ENCODE results near the gene ARHGAP8.

Gene ARHGAP8

DNA sequence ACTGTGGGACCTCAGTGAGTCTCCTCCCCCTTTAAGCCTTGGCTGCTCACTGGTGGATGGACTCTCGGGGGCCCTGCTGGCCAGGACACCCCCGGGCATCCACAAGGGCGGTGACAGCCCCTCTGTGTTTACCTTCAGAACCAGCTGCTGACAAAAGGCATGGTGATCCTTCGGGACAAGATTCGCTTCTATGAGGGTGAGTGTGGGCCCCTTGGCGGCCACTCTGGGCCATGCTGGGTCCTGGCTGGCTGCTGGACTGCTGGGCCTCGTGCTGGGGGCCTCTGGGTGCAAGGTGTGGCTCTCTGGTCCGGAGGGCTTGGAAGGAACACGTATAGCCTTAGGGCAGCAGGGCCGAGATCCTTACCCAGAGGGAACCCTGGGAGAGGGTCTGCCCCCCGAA, 25.9 kb upstream of the ARHGAP8 start:
- DNase-seq (ENCODE audit: low spot score) = no peak

DNA sequence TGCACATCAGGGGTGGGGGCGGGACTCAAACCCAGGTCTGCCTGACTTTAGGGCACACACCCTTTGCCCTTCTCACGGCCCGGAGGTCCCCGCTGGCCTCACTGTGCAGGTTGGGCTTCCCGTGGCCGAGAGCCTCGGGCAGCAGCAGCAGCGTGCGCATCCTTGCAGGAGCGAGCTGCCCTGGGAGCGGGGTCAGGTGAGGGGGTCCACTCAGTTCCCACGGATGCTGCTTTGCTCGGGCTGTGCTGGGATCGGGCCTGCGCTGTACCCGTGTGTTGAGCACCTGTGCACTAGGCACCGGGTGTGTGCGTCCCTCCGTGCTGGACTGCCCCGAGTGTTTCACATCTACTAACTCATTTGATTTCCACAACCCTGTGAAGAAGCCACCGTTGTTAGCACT, 25.2 kb upstream of the ARHGAP8 start:
- DNase-seq (ENCODE audit: low spot score) = no peak

DNA sequence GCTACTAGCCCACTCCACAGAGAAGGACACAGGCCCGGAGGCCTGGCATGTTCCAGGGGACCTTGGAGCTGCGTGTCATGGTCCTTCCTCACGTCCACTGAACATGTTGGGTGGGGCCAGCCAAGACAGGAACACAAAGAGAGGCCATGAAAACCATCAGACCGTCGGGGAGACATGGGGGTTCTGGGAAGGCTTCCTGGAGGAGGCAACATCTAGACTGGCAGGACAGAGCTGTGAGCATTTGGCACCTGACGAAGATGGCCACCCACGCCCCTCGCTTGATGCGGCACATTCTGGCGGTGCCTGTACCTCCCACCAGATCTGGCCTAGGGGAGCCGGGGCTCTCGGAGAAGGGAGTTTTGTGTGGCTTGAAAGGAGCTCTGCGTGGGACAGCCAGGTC, 24.7 kb upstream of the ARHGAP8 start:
- no peak for DNase-seq (ENCODE audit: low spot score)

DNA sequence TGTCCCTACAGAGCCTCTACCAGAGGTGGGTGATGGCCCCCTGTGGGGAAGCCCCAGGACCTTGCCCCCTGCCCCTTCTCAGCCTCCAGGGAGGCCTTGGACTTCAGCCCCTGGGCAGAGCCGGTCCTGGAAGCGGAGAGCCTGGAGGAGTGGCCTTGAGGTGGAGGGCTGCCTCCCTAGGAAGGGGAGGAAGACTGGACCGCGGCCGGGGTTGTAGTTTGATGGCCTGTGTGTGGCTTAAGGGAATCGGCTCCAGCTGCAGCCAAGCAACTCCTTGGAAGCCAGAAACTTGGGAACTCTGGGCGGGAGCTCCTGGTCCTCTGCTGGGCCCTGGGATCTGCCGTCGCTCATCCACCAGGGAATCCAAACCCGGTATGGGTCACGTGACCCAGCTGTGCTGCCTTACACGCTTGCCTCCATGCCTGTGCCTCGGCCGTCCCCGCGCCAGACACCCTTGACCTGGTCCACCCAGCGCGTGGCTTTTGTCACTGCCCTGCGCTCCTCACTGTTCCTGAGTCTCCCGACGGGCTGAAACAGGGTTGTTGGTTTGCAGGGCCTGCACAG, 23.5 kb upstream of the ARHGAP8 start:
- DNase-seq (ENCODE audit: low spot score) = no peak

DNA sequence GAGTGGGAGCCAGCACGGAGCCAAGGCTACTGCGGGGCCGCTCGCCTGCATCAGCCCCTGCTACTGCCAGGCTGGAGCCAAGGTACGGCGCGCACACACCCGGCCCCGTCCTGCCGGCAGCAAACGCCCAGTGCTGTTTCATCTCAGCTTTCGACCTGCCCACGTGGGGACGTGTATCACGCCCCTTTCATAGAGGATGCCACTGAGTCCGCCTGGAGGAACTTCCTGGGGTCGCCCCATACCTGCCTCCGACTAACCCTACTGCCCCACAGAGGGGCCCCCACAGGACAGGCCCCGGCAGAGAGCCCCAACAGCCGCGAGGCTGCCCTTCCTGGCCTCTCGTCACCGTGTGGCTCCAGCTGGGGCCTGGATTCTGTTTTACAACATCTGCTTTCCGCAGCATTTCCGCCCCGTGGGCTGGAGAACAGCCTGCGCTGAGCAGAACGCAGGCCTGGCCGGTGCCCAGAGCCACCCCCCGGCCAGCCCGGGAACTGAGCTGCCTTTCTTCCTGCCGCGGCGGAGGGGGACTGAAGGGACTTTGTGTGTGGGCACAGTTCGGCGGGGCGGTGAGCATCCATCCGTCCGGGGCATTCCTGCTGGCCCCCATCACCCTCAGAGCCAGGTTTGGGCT, 22.9 kb upstream of the ARHGAP8 start:
- DNase-seq (ENCODE audit: low spot score) = peak; percentile 72

DNA sequence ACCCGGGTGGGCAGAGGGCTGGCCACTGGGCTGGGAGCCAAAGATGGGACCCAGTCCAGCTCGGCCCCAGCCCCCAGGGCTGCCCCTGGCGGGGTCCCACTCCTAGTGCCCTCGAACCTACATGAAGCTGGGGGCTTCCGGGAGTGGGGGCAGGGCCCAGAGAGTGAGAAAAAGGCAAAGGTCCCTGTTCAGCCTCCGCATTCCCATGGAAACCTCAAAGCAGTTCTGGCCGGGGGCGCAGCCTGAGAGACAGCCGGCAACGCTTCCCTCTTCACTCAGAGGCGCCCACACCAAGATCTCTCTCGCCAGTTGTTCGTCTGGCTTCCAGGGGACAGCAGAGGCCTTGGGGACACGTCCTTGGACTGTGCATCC, 22.4 kb upstream of the ARHGAP8 start:
- DNase-seq (ENCODE audit: low spot score) = no peak

DNA sequence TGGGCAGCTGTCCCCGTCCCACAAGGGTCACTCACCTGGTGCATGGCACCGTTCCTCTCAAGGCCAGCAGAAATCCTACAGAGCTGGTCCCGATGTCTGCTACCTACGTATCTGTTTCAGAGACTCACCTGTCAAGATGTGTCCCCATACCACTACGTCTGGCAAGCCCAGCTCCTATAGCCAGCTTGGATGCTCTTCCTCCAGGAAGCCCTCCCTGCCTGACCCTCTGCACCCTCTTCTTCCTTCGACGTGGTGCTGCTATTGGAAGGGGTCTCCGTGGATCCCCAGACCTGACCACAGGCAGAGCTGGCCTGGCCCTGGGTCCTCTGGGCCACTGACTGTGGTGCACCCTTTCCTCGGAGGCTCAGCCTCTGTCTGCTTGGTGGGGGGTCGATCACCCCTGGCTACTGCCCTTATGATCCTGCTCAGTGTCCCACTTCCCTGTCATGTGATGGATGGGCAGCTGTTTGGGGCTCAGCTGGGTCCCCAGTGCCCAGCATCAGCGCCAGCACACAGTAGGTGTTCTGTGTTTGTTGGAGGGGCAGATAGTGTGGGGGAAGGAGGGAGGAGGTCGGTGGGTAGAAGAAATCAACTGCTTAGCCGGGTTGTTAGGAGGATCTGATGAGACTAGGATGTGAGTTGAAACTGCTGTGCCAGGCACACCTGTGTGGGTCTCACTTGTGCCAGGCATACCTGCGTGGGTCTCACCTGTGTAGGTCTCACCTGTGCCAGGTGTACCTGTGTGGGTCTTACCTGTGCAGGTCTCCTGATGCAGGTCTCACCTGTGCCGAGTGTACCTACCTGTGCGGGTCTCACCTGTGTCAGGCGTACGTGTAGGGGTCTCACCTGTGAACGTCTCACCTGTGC, 21.7 kb upstream of the ARHGAP8 start:
- DNase-seq (ENCODE audit: low spot score) = no peak

DNA sequence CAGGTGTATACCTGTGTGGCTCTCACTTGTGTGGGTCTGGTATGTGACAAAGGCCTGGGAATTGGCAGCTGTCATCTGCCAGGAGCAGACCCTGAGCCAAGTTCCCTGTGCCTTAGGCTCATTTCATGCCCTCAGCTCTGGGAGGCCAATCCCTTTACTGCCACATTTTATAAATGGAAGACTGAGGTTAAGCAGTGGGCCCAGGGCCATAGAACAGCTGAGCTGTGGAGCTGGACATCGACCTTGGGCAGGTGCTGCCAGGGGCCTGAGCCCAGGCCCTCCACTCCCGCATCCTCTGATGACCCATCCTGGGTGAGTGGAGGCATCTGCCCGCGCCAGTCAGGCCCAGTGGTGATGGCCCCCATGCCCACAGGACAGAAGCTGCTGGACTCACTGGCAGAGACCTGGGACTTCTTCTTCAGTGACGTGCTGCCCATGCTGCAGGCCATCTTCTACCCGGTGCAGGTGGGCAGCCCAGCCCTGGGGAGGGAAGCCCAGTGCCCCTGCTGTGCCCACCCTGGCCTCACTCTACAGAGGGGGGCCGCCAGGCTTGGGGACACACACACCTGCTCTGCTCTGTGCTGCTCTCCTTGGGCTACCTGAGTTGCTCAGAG, 20.9 kb upstream of the ARHGAP8 start:
- no peak for DNase-seq (ENCODE audit: low spot score)

DNA sequence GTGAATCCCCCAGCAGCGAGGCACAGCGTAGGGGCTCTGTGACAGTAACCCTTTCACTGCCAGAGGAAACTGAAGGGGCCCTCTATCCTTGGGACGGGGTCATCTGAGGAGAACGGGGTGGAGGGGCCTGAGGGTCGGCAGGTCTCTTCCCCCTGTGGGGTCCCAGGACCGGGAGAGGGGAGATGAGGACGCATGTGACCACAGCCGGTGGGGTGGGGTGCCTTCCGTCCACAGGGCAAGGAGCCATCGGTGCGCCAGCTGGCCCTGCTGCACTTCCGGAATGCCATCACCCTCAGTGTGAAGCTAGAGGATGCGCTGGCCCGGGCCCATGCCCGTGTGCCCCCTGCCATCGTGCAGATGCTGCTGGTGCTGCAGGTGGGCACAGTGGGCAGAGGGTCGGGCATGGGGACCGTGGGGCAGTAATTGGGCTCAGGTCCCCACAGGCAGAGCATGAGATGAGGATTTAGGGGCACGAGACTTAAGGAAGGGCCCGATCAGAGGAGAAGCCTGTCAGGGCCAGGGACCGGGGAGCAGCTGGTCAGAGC, 20.3 kb upstream of the ARHGAP8 start:
- DNase-seq (ENCODE audit: low spot score) = no peak

DNA sequence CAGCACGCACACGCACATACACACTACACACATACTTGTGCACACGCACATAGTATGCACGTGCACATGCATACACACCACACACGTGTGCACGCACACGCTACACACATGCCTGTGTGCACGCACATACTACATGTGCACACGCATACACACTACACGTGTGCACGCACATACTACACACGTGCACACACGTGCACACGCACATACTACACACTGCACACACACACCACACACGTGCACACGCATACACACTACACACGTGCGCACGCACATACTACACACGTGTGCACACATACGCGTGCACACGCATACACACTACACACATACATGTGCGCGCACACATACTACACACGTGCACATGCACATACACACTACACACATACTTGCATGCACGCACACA, 19.7 kb upstream of the ARHGAP8 start:
- DNase-seq (ENCODE audit: low spot score) = no peak

DNA sequence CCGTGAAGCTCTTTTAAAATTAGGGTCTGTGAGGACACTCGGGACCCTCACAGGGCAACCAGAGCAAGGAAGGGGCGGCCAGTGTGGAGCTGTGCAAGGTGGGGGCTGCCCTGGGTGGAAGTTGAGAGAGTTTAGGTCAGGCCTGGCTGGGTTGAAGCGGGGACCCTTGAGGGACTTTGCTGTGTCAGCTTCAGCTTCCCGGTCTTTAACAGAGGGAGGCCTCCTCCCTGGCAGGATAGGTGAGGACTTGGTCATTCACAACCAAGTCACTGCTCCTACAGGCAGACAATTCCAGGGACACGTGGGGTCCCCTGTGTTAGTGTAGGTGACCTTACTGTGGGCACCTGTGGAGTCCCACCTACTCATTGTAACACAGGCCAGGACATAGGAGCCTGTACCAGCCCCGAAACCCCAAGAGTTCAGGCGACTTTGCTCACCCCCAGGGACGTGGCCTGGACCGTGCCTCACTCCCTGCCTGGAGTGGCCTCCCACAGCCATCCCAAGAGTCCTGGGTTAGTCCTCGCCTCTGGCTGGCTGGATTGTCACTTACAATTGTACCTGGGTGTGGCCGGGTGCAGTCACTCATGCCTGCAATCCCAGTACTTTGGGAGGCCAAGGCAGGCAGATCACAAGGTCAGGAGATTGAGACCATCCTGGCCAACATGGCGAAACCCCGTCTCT, 18.8 kb upstream of the ARHGAP8 start:
- DNase-seq (ENCODE audit: low spot score) = no peak

DNA sequence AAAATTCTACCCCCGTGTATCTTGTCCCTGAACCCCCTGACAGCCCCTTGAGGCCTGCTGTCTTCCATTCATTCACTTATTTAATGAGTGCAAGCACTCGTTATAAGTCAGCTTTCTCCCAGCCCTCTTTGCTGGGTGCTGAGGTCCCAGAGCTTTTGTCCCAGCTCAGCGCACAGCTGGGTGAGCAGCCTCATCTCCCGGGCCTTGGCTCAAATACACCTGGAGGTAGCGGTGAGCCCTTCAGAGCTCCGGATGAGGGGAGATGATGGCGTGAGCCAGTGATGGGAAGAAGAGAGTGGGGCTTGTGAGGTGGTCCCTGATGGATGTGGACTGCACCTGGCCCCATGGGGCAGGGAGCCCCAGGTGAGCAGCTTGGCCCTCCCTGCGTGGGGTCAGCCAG, 18.1 kb upstream of the ARHGAP8 start:
- no peak for DNase-seq (ENCODE audit: low spot score)

DNA sequence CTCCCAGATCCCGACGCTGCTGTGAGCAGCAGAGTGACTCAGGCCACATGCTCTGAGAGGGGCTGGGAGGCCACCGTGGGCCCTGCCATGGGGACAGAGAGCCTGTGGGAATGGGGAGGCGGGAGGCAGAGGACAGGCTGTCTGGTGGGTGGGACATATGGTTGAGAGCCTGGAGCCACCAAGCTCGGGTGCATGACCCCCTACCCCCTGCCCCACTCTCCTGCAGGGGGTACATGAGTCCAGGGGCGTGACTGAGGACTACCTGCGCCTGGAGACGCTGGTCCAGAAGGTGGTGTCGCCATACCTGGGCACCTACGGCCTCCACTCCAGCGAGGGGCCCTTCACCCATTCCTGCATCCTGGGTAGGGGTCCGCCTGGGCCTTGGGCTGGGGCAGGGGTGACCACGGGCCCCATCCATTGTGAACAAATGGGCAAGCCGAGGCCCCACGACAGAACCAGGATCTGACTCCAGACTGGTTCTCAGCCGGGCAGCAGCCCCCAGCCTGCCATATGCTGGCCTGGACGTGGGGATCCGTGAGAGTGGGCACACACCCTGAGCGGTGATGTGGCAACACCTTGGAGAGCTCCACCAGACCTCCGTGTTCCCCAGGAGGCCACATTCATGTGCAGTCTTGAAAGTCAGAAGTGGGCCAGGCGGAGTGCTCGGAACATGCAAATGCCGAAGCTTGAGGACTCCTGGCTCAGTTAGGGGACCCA, 17.4 kb upstream of the ARHGAP8 start:
- DNase-seq (ENCODE audit: low spot score) = no peak

DNA sequence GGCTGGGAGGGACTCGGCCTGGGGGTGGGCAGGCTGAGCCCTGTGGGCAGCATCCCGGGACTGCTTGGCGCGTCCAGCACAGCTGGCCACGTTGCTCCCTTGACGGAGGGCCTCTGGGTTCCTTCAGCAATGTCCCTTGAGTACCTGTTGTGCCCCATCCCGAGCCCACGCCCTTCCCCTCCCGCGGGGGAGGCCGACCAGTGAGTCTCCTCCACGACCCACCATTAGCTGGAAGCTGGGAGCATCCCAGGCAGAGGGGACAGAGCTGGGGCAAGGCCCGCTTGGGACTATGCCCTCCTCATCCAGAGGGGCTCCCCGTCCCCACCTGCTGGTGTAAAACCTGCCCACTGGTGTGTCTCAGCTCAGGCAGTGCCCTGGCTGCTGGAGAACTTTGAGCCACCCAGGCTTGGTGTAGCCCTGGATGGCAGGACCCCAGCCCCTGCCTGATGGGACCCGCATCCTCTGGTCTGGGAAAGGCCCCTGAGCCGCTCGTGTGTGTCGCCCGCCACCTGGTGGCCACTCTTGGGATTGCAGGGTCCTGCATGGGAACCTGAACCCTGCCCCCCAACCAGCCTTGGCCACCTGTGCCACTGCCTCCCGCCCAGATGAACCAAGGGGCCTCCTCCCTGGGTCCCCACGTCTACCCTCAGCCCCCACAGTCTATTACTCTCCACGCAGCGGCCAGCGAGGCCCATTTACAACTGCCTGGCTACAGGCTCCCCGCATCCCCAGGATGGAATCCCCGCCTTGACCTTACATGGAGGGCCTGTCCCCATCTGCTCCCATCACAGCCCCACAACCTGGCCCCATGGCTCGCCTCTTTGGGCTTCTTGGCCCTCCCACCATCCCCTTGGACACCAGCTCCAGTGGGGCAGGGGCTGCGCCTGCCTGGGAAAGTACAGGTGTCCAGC, 16.6 kb upstream of the ARHGAP8 start:
- DNase-seq (ENCODE audit: low spot score) = peak; percentile 89

DNA sequence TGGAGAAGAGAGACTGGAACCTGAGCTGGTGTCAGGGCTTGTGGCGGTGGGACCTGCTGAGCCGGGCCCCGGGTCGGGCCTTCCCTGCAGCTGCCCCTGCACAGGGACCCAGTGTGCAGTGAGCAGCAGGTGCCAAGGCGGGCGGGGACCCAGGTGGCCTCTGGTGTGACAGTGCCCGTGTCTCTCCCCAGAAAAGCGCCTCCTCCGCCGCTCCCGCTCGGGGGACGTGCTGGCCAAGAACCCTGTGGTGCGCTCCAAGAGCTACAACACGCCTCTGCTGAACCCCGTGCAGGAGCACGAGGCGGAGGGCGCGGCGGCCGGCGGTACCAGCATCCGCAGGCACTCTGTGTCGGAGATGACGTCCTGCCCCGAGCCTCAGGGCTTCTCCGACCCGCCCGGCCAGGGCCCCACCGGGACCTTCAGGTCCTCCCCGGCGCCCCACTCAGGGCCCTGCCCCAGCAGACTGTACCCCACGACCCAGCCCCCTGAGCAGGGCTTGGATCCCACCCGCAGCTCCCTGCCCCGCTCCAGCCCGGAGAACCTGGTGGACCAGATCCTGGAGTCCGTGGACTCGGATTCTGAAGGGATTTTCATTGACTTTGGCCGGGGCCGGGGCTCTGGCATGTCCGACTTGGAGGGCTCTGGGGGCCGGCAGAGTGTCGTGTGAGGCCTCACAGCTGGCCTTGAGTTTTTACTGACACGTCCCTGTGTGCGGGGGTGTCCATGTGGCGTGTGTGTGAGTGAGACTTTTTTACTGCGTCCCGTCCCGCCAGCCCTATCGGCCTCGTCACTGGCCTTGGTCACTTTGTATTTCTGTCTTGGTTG, 15.6 kb upstream of the ARHGAP8 start:
- DNase-seq (ENCODE audit: low spot score) = no peak

DNA sequence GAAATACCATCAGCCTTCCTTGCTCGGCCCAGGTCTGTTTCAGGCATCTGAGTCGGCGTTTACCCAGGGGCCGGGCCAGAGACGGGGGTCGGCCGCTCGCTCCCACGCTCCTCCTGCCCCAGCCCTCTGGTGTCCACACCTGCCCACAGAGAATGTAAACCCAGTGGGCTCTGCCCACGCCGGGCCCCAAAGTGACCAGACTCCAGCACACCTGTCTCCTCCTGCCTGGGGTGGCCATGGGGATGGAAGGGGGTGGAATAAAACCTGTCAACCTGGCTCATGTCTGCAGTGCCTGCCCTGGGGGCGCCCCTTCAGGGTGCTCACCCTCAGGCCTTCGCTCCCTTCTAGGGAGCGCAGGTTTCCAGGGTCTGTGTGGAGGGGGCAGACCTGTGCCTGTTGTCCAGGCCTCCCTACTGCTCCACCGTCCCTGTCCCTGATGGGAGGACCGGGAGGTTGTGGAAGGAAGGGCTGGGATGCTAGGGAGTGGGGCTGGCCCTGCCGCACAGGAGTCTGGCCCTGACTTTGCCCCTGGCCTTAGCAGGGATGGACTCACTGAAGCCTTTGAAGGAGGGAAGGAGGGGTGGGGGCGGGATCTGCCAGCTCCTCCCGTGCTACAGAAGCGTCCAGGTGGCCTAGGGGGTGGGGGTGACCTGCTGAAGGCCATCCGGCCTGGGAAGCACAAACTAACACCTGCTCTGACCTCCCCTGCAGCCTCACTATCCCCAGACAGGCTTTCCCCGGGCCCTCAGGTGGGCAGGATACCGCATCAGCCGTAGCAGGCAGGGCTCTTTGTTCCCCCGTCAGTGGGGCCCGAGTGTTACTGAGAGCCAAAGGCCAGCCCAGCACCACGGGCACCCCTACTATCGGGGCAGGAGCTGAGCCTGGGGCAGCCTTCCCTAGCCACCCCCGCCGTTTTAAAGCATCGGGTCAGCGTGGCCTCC, 14.7 kb upstream of the ARHGAP8 start:
- DNase-seq (ENCODE audit: low spot score) = no peak

DNA sequence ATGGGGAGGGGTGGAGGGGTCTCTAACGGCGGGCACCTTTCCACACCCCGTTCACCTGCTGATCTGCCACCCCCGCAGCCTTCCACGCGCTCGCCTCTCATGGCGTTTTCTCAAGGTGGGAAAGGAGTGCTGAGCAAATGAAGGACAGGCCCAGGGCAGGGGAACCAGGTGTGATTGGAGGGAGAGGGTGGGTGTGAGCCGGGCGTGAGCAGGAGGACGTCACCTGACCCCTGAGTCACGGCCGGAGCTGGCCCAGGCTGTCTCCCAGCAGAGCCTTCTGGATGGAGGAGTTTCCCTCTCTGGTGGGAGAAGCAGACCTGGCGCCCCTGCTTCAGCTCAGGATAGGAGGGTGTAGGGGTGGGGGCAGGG, 14.0 kb upstream of the ARHGAP8 start:
- DNase-seq (ENCODE audit: low spot score) = no peak

DNA sequence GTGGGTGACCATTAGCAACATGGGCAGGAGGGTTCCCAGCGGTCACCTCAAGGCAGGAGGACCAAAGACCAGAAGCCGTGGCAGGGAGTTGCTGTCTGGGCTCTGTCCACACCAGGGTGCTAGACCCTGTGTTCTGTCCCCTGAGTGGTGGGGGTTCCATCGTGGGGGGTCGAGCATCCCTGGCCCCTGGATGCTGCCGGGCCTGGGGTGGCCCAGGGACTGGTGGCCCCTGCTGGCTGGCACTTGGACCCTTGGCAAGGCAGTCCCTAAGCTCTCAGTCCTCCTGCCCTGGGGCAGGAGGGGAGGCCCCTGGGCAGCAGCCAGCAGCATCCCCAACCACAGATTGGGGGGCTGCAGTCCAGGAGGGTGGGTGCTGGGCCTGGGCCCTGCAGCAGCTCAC, 13.4 kb upstream of the ARHGAP8 start:
- DNase-seq (ENCODE audit: low spot score) = no peak

Measured in GM03348 (cell line).